HEK293 (cell line): Measurements from ENCODE around the gene C1RL.

Experiments used
- CTCF ChIA-PET: fragments of 350-600 bp; formaldehyde crosslinking; extraction: SDS; loops from one replicate; lab custom pipeline; 2021; ENCODE audit warnings: antibody characterized with exemption; lab: Yijun Ruan, JAX
- POLR2A ChIA-PET: fragments of 300-600 bp; formaldehyde crosslinking; extraction: SDS; loops from one replicate; lab custom pipeline; 2020; ENCODE audit warnings: antibody characterized with exemption, inconsistent platforms; lab: Yijun Ruan, JAX
- H3K27ac ChIP-seq: fragments of 200-500 bp; sonication (Bioruptor generic); 2 replicates; pipeline ENCODE4 v1.5.1; 2014; ENCODE audit warnings: low read depth, low read length, control low read depth, inconsistent platforms; ENCODE audit errors: extremely low read depth
- H3K36me3 ChIP-seq, 2 experiments: fragments of 200-500 bp in 1 of 2; sonication (Bioruptor generic) in 1 of 2; 1 replicate in 1 of 2; 2 replicates in 1 of 2; pipeline ENCODE4 v1.5.1; 2014 to 2017; ENCODE audit warnings: inconsistent platforms in 2 of 2, low read length in 2 of 2; ENCODE audit not compliant: control insufficient read depth in 2 of 2, insufficient read depth in 1 of 2
- H3K4me1 ChIP-seq: fragments of 200-500 bp; sonication (Bioruptor generic); 2 replicates; pipeline ENCODE4 v1.5.1; 2014; ENCODE audit warnings: mild to moderate bottlenecking, low read length, inconsistent platforms; ENCODE audit not compliant: control insufficient read depth, insufficient read depth
- H3K4me3 ChIP-seq: 2 replicates; pipeline ENCODE4 v1.5.1; 2011; ENCODE audit warnings: low read depth, mild to moderate bottlenecking, control low read depth, low read length, moderate library complexity
- H3K9me3 ChIP-seq: fragments of 200-500 bp; sonication (Bioruptor generic); 2 replicates; pipeline ENCODE4 v1.5.1; 2014; ENCODE audit warnings: low read depth, low read length, inconsistent platforms; ENCODE audit not compliant: control insufficient read depth, insufficient read depth
- BCL11A ChIP-seq: fragments of 450-650 bp; formaldehyde crosslinking; IDR thresholded peaks from 2 replicates; pipeline ENCODE4 v1.5.1; 2016; ENCODE audit warnings: low read depth, missing biosample characterization, missing genetic modification characterization
- MYNN ChIP-seq: fragments of 450-650 bp; formaldehyde crosslinking; IDR thresholded peaks from 2 replicates; pipeline ENCODE4 v1.5.1; 2016; ENCODE audit warnings: missing biosample characterization, missing genetic modification characterization, borderline replicate concordance
- OSR2 ChIP-seq: fragments of 450-650 bp; formaldehyde crosslinking; IDR thresholded peaks from 2 replicates; pipeline ENCODE4 v1.5.1; 2016; ENCODE audit warnings: missing biosample characterization, missing genetic modification characterization
- SALL2 ChIP-seq: fragments of 450-650 bp; formaldehyde crosslinking; IDR thresholded peaks from 2 replicates; pipeline ENCODE4 v1.5.0; 2017; ENCODE audit warnings: missing biosample characterization, mild to moderate bottlenecking, missing genetic modification characterization, borderline replicate concordance
- TRIM28 ChIP-seq: IDR thresholded peaks from 2 replicates; pipeline ENCODE4 v1.6.1; 2011; ENCODE audit warnings: low read length, control low read depth, borderline replicate concordance
- YY1 ChIP-seq: fragments of 450-650 bp; formaldehyde crosslinking; IDR thresholded peaks from 2 replicates; pipeline ENCODE4 v1.5.1; 2018; ENCODE audit warnings: missing biosample characterization, missing genetic modification characterization
- ZNF155 ChIP-seq: fragments of 450-650 bp; formaldehyde crosslinking; IDR thresholded peaks from 2 replicates; pipeline ENCODE4 v1.5.1; 2016; ENCODE audit warnings: missing biosample characterization, missing genetic modification characterization
- ZNF175 ChIP-seq: fragments of 450-650 bp; formaldehyde crosslinking; IDR thresholded peaks from 2 replicates; pipeline ENCODE4 v1.5.1; 2016; ENCODE audit warnings: missing biosample characterization, missing genetic modification characterization
- ZNF19 ChIP-seq: fragments of 450-650 bp; formaldehyde crosslinking; IDR thresholded peaks from 2 replicates; pipeline ENCODE4; 2016; ENCODE audit warnings: missing biosample characterization, missing genetic modification characterization, low read depth
- ZNF221 ChIP-seq: fragments of 450-650 bp; formaldehyde crosslinking; IDR thresholded peaks from 2 replicates; pipeline ENCODE4 v1.5.1; 2017; ENCODE audit warnings: missing biosample characterization, missing genetic modification characterization, borderline replicate concordance
- ZNF223 ChIP-seq: fragments of 450-650 bp; formaldehyde crosslinking; IDR thresholded peaks from 2 replicates; pipeline ENCODE4 v1.5.1; 2016; ENCODE audit warnings: missing biosample characterization, missing genetic modification characterization
- ZNF292 ChIP-seq: fragments of 450-650 bp; formaldehyde crosslinking; IDR thresholded peaks from 2 replicates; pipeline ENCODE4 v1.5.1; 2016; ENCODE audit warnings: low read depth, missing biosample characterization, missing genetic modification characterization, borderline replicate concordance
- ZNF521 ChIP-seq: fragments of 450-650 bp; formaldehyde crosslinking; IDR thresholded peaks from 2 replicates; pipeline ENCODE4 v1.5.1; 2017; ENCODE audit warnings: missing biosample characterization, mild to moderate bottlenecking, missing genetic modification characterization
- ZNF530 ChIP-seq: fragments of 450-650 bp; formaldehyde crosslinking; IDR thresholded peaks from 2 replicates; pipeline ENCODE4 v1.5.1; 2016; ENCODE audit warnings: low read depth, missing biosample characterization, missing genetic modification characterization
- ZNF544 ChIP-seq: fragments of 450-650 bp; formaldehyde crosslinking; IDR thresholded peaks from 2 replicates; pipeline ENCODE4 v1.5.0; 2017; ENCODE audit warnings: missing biosample characterization, missing genetic modification characterization
- ZNF600 ChIP-seq: fragments of 450-650 bp; formaldehyde crosslinking; IDR thresholded peaks from 2 replicates; pipeline ENCODE4 v1.5.1; 2016; ENCODE audit warnings: missing biosample characterization, missing genetic modification characterization
- ZNF624 ChIP-seq: fragments of 450-650 bp; formaldehyde crosslinking; IDR thresholded peaks from 2 replicates; pipeline ENCODE4 v1.5.1; 2017; ENCODE audit warnings: missing biosample characterization, missing genetic modification characterization
- ZNF629 ChIP-seq: fragments of 450-650 bp; formaldehyde crosslinking; IDR thresholded peaks from 2 replicates; pipeline ENCODE4 v1.5.1; 2017; ENCODE audit warnings: missing biosample characterization, missing genetic modification characterization
- ZNF660 ChIP-seq: fragments of 450-650 bp; IDR thresholded peaks from 2 replicates; pipeline ENCODE4 v1.5.1; 2018; ENCODE audit warnings: missing biosample characterization, mild to moderate bottlenecking, missing genetic modification characterization
- ZNF76 ChIP-seq: fragments of 450-650 bp; formaldehyde crosslinking; IDR thresholded peaks from 2 replicates; pipeline ENCODE4; 2016; ENCODE audit warnings: low read depth, missing biosample characterization, missing genetic modification characterization, borderline replicate concordance
- TF ChIP-seq, protein P1 (sequence below): fragments of 450-650 bp; formaldehyde crosslinking; IDR thresholded peaks from 2 replicates; pipeline ENCODE4 v1.5.1; 2016; ENCODE audit warnings: missing biosample characterization, missing genetic modification characterization
- TF ChIP-seq, protein P2 (sequence below): fragments of 450-650 bp; formaldehyde crosslinking; optimal IDR thresholded peaks from 2 replicates; pipeline ENCODE3; 2016; ENCODE audit warnings: missing biosample characterization, mild to moderate bottlenecking, missing genetic modification characterization
- TF ChIP-seq, protein P3 (sequence below): fragments of 450-650 bp; formaldehyde crosslinking; IDR thresholded peaks from 2 replicates; pipeline ENCODE4 v1.5.1; 2016; ENCODE audit warnings: missing biosample characterization, missing genetic modification characterization
- TF ChIP-seq, protein P4 (sequence below): fragments of 450-650 bp; IDR thresholded peaks from 2 replicates; pipeline ENCODE4 v1.5.1; 2018; ENCODE audit warnings: missing biosample characterization, mild to moderate bottlenecking, missing genetic modification characterization

The C1RL gene

DNA sequence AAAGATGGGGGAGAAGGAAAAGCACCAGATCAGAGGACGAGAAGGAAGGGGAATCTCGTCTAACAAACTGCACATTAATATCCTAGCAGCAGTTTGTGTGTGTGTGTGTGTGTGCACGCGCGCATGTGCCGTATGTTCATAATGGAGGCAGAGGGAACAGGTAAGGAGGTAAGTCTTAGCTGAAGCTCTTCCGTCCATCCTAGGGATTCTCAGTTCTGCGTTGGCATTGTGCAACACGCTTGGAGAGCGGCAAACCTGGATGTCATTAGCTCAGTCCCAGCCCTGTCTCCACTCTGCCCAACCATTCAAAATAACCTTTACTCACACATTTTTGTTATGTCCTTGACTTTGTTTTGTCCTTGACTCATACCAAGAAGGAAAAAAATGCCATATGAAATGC, 15.1 kb downstream of the C1RL start:
- H3K9me3 ChIP-seq: no peaks in the 10 kb centered on the region
- CTCF ChIA-PET: interaction anchor here (0.7 to 2.7 kb wide), 5 partner anchors 14 to 149 kb away, joined by 3 to 18 read pairs (median 13); partner anchors contain the start of genes C12orf57, C1RL and RNU7-1
- POLR2A ChIA-PET: no interaction called here
- TF ChIP-seq ZNF530: no peak
- TF ChIP-seq, protein P1, sequence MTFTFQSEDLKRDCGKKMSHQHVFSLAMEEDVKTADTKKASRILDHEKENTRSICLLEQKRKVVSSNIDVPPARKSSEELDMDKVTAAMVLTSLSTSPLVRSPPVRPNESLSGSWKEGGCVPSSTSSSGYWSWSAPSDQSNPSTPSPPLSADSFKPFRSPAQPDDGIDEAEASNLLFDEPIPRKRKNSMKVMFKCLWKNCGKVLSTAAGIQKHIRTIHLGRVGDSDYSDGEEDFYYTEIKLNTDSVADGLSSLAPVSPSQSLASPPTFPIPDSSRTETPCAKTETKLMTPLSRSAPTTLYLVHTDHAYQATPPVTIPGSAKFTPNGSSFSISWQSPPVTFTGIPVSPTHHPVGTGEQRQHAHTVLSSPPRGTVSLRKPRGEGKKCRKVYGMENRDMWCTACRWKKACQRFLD (tag by site-specific recombination): no peak
- TF ChIP-seq OSR2: no peak
- TF ChIP-seq, protein P2, sequence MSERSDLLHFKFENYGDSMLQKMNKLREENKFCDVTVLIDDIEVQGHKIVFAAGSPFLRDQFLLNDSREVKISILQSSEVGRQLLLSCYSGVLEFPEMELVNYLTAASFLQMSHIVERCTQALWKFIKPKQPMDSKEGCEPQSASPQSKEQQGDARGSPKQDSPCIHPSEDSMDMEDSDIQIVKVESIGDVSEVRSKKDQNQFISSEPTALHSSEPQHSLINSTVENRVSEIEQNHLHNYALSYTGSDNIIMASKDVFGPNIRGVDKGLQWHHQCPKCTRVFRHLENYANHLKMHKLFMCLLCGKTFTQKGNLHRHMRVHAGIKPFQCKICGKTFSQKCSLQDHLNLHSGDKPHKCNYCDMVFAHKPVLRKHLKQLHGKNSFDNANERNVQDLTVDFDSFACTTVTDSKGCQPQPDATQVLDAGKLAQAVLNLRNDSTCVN (tag by site-specific recombination): no peak
- no peak for TF ChIP-seq ZNF660 (tag by site-specific recombination)
- no peak for TF ChIP-seq SALL2 (tag by site-specific recombination)
- no peak for TF ChIP-seq MYNN
- no peak for TF ChIP-seq ZNF544 (tag by site-specific recombination)
- TF ChIP-seq ZNF629 (tag by site-specific recombination): no peak
- TF ChIP-seq YY1 (tag by site-specific recombination): no peak
- TF ChIP-seq ZNF221 (tag by site-specific recombination): no peak
- TF ChIP-seq, protein P3, sequence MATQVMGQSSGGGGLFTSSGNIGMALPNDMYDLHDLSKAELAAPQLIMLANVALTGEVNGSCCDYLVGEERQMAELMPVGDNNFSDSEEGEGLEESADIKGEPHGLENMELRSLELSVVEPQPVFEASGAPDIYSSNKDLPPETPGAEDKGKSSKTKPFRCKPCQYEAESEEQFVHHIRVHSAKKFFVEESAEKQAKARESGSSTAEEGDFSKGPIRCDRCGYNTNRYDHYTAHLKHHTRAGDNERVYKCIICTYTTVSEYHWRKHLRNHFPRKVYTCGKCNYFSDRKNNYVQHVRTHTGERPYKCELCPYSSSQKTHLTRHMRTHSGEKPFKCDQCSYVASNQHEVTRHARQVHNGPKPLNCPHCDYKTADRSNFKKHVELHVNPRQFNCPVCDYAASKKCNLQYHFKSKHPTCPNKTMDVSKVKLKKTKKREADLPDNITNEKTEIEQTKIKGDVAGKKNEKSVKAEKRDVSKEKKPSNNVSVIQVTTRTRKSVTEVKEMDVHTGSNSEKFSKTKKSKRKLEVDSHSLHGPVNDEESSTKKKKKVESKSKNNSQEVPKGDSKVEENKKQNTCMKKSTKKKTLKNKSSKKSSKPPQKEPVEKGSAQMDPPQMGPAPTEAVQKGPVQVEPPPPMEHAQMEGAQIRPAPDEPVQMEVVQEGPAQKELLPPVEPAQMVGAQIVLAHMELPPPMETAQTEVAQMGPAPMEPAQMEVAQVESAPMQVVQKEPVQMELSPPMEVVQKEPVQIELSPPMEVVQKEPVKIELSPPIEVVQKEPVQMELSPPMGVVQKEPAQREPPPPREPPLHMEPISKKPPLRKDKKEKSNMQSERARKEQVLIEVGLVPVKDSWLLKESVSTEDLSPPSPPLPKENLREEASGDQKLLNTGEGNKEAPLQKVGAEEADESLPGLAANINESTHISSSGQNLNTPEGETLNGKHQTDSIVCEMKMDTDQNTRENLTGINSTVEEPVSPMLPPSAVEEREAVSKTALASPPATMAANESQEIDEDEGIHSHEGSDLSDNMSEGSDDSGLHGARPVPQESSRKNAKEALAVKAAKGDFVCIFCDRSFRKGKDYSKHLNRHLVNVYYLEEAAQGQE (tag by site-specific recombination): no peak
- TF ChIP-seq, protein P4, sequence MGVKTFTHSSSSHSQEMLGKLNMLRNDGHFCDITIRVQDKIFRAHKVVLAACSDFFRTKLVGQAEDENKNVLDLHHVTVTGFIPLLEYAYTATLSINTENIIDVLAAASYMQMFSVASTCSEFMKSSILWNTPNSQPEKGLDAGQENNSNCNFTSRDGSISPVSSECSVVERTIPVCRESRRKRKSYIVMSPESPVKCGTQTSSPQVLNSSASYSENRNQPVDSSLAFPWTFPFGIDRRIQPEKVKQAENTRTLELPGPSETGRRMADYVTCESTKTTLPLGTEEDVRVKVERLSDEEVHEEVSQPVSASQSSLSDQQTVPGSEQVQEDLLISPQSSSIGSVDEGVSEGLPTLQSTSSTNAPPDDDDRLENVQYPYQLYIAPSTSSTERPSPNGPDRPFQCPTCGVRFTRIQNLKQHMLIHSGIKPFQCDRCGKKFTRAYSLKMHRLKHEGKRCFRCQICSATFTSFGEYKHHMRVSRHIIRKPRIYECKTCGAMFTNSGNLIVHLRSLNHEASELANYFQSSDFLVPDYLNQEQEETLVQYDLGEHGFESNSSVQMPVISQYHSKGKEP (tag by site-specific recombination): no peak
- no peak for TF ChIP-seq ZNF19 (tag by site-specific recombination)
- TF ChIP-seq ZNF624: no peak
- TF ChIP-seq BCL11A (tag by site-specific recombination): no peak
- no peak for TF ChIP-seq ZNF223 (tag by site-specific recombination)
- TF ChIP-seq, all 188 proteins: peak for 0
- H3K4me1 ChIP-seq: no peaks in the 10 kb centered on the region
- H3K4me3 ChIP-seq: no peak overlapping the region
- H3K36me3 ChIP-seq: peaks cover 0 to 3% of the 10 kb centered on the region in 2 experiments; a peak in 1 of 3 replicates
- no peak overlapping the region for H3K27ac ChIP-seq

DNA sequence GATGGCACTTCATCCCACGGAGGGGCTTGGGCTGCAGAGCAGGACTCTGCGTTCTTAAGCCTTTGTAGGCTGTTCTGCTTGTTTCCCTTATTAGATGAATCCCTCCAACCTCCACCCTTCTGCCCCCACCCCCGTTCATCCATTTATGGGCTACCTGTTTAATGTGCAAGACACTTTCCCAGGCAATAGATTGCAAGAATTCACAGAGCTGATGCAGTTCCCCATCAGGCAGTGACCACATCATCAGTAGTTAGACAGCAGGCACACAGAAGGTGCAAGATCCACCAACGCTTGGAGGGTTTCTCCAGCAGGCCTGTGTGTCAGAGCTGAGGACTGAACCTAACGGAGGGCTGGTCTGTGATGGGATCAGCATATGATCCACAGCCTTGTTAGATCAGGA, 15.5 kb downstream of the C1RL start:
- Histone ChIP-seq H3K4me1 (no peaks in the 10 kb centered on the region), H3K36me3 (peaks cover 0 to 1% of the 10 kb centered on the region in 2 experiments; a peak in 1 of 3 replicates), H3K4me3 (no peak overlapping the region), H3K9me3 (no peaks in the 10 kb centered on the region), H3K27ac (no peak overlapping the region)
- ChIA-PET CTCF (interaction anchor here (0.5 to 2.7 kb wide), 10 partner anchors 14 to 202 kb away, joined by 3 to 18 read pairs (median 4); partner anchors contain the start of genes C12orf57, C1RL, C1S and RNU7-1), POLR2A (no interaction called here)
- TF ChIP-seq ZNF76 (tag by site-specific recombination): no peak
- no peak for TF ChIP-seq TRIM28
- no peak for TF ChIP-seq ZNF175 (tag by site-specific recombination)
- no peak for TF ChIP-seq ZNF521 (tag by site-specific recombination)
- TF ChIP-seq ZNF155 (tag by site-specific recombination): no peak
- no peak for TF ChIP-seq ZNF600 (tag by site-specific recombination)
- TF ChIP-seq ZNF292 (tag by site-specific recombination): no peak
- TF ChIP-seq, protein P1 (tag by site-specific recombination): no peak
- TF ChIP-seq, protein P3 (tag by site-specific recombination): no peak
